Neuronal stem cell (in vitro differentiated cells): Measurements from ENCODE around the gene VCP.

Source experiments
- DNase-seq: peaks from one replicate; pipeline ENCODE4 v3.0.0-alpha.2; 2013; ENCODE audit warnings: low spot score
- H2AFZ ChIP-seq: one replicate; pipeline ENCODE4 v1.6.1; 2013; ENCODE audit warnings: mild to moderate bottlenecking, low read length, inconsistent platforms
- H2AK5ac ChIP-seq: 2 replicates; pipeline ENCODE4 v1.6.1; 2013; ENCODE audit warnings: low read depth, mild to moderate bottlenecking, inconsistent platforms, low read length, moderate library complexity, mixed read lengths
- H2BK120ac ChIP-seq: 2 replicates; pipeline ENCODE4 v1.6.1; 2013; ENCODE audit warnings: low read depth, mild to moderate bottlenecking, inconsistent platforms, low read length, moderate library complexity, mixed read lengths
- H2BK12ac ChIP-seq: one replicate; pipeline ENCODE4 v1.6.1; 2013; ENCODE audit warnings: low read length, inconsistent platforms
- H2BK15ac ChIP-seq: 2 replicates; pipeline ENCODE4 v1.6.1; 2013; ENCODE audit warnings: mild to moderate bottlenecking, low read length, inconsistent platforms, mixed read lengths
- H2BK5ac ChIP-seq: one replicate; pipeline ENCODE4 v1.6.1; 2013; ENCODE audit warnings: inconsistent platforms, mild to moderate bottlenecking, low read length, moderate library complexity
- H3K14ac ChIP-seq: one replicate; pipeline ENCODE4 v1.6.1; 2013; ENCODE audit warnings: low read length, inconsistent platforms
- H3K18ac ChIP-seq: 2 replicates; pipeline ENCODE4 v1.6.1; 2013; ENCODE audit warnings: low read length, inconsistent platforms
- H3K23ac ChIP-seq: 2 replicates; pipeline ENCODE4 v1.6.1; 2013; ENCODE audit warnings: low read depth, mild to moderate bottlenecking, mixed read lengths, low read length, inconsistent platforms; ENCODE audit not compliant: poor library complexity
- H3K27ac ChIP-seq: replicated peaks from 3 replicates; pipeline ENCODE4 v1.5.1; 2013; ENCODE audit warnings: low read length, inconsistent platforms
- H3K27me3 ChIP-seq, 3 experiments: 2 replicates each; pipeline ENCODE4 v1.6.1; 2013; ENCODE audit warnings: low read length in 3 of 3, mild to moderate bottlenecking in 2 of 3, inconsistent platforms in 1 of 3, low read depth in 1 of 3, mixed read lengths in 1 of 3, moderate library complexity in 1 of 3; ENCODE audit not compliant: control insufficient read depth in 3 of 3, insufficient read depth in 3 of 3
- H3K36me3 ChIP-seq, 2 donors: replicated peaks in 1 of 2; 2 replicates each; pipeline ENCODE4 v1.6.1; 2013; ENCODE audit warnings: low read length in 2 of 2; ENCODE audit not compliant: control insufficient read depth in 2 of 2, insufficient read depth in 2 of 2
- H3K4ac ChIP-seq: 2 replicates; pipeline ENCODE4 v1.6.1; 2013; ENCODE audit warnings: inconsistent platforms, mild to moderate bottlenecking, low read length, moderate library complexity
- H3K4me1 ChIP-seq, 2 donors: 1 replicate in 1 of 2; 2 replicates in 1 of 2; pipeline ENCODE4 v1.6.1; 2013; ENCODE audit warnings: low read length in 2 of 2, low read depth in 1 of 2; ENCODE audit not compliant: control insufficient read depth in 2 of 2, insufficient read depth in 1 of 2
- H3K4me2 ChIP-seq: one replicate; pipeline ENCODE4 v1.6.1; 2013; ENCODE audit warnings: mild to moderate bottlenecking, low read length, inconsistent platforms; ENCODE audit not compliant: insufficient read depth, poor library complexity, severe bottlenecking
- H3K4me3 ChIP-seq, 2 donors: 2 replicates each; pipeline ENCODE4 v1.5.1; 2013; ENCODE audit warnings: low read length in 2 of 2, mild to moderate bottlenecking in 2 of 2, inconsistent platforms in 1 of 2, moderate library complexity in 1 of 2
- H3K79me1 ChIP-seq: one replicate; pipeline ENCODE4 v1.6.1; 2013; ENCODE audit warnings: low read depth, mild to moderate bottlenecking, inconsistent platforms, low read length, moderate library complexity
- H3K9ac ChIP-seq: one replicate; pipeline ENCODE4 v1.6.1; 2013; ENCODE audit warnings: mild to moderate bottlenecking, low read depth, low read length, inconsistent platforms; ENCODE audit not compliant: poor library complexity
- H3K9me3 ChIP-seq, 2 donors: replicated peaks in 1 of 2; 2 replicates each; pipeline versions ENCODE3 to v1.6.1; 2013; ENCODE audit warnings: low read length in 2 of 2, mild to moderate bottlenecking in 2 of 2, inconsistent platforms in 1 of 2, low read depth in 1 of 2, mixed read lengths in 1 of 2, moderate library complexity in 1 of 2; ENCODE audit not compliant: control insufficient read depth in 2 of 2, insufficient read depth in 1 of 2
- H4K8ac ChIP-seq: one replicate; pipeline ENCODE4 v1.6.1; 2013; ENCODE audit warnings: low read depth, mild to moderate bottlenecking, inconsistent platforms, low read length, moderate library complexity
- H4K91ac ChIP-seq: one replicate; pipeline ENCODE4 v1.6.1; 2013; ENCODE audit warnings: low read length, low read depth, mild to moderate bottlenecking, inconsistent platforms; ENCODE audit not compliant: poor library complexity
- WGBS, 2 donors: extraction: QIAGEN DNeasy Blood & Tissue Kit; methylation state at CpG; one replicate each; pipeline ENCODE4 v1.1.7; 2013; ENCODE audit warnings: missing lambda C conversion rate in 2 of 2, mixed read lengths in 1 of 2; ENCODE audit not compliant: insufficient read length in 2 of 2, insufficient replicate concordance in 1 of 2; ENCODE audit errors: extremely low coverage in 2 of 2; 5-methylcytosine and 5-hydroxymethylcytosine counted together

Gene VCP

GRCh38 chr9:35102769-35103659 lies 30.6 kb upstream of the VCP start, which contains the start of gene STOML2:
Gene STOML2, minus strand, starts transcription at chr9:35103131. Its CDS starts 37 bp downstream, at chr9:35103094.
- H3K4me2 ChIP-seq: peak within 1 kb of the TSS; percentile 80
- H2AK5ac ChIP-seq: peak within 1 kb of the TSS; percentile 43
- peak within 1 kb of the TSS; percentile 14 for H3K23ac ChIP-seq
- no peak within 1 kb of the TSS for H4K91ac ChIP-seq
- H2BK5ac ChIP-seq: no peak within 1 kb of the TSS
- no peak within 1 kb of the TSS for H2BK15ac ChIP-seq
- peaks cover 14 to 17% of the 10 kb centered on the region in 2 donors for H3K4me1 ChIP-seq
- no peak within 1 kb of the TSS for H3K4ac ChIP-seq
- H3K9me3 ChIP-seq: no peaks in the 10 kb centered on the region
- H2BK120ac ChIP-seq: no peak within 1 kb of the TSS
- peak within 1 kb of the TSS; percentile 75 for H2AFZ ChIP-seq
- H3K27me3 ChIP-seq: no peaks in the 10 kb centered on the region
- H3K18ac ChIP-seq: peak within 1 kb of the TSS; percentile 38
- no peak within 1 kb of the TSS for H2BK12ac ChIP-seq
- peak within 1 kb of the TSS; percentile 86 for H3K9ac ChIP-seq
- H4K8ac ChIP-seq: no peak within 1 kb of the TSS
- DNase-seq: peak; percentile 95
- H3K36me3 ChIP-seq: peaks cover 38 to 67% of the 10 kb centered on the region in 2 donors
- H3K14ac ChIP-seq: no peak within 1 kb of the TSS
- WGBS, 2 donors: no CpG with 5 or more reads among the region's 57 CpGs
- peaks cover 8% of the 10 kb centered on the region for H3K79me1 ChIP-seq
- peak within 1 kb of the TSS; percentile 80 to 84 for H3K4me3 ChIP-seq
- peak within 1 kb of the TSS; percentile 91 for H3K27ac ChIP-seq

DNA sequence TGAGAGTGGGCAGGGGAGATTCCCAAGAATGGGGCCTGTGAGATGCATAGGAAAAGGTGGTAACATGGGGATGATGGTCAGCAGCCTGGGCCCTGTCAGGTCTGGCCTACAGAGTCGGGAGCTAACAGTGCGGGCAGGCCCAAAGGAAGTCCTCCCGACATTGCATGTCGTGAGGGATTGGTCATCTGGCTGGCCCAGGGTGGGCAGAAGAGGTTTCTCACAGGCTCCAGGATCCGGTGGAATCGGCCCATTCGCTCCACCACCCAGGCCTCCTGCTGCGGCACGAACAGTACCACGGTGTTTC lies 30.0 kb upstream of the VCP start:
- Histone ChIP-seq H3K23ac (peak overlapping the region; percentile 14), H4K8ac (no peak overlapping the region), H3K27ac (no peak overlapping the region), H2AK5ac (peak overlapping the region; percentile 43), H4K91ac (no peak overlapping the region), H2AFZ (peak overlapping the region; percentile 75), H3K36me3 (peaks cover 38 to 61% of the 10 kb centered on the region in 2 donors), H3K18ac (peak overlapping the region; percentile 38), H3K79me1 (peaks cover 8% of the 10 kb centered on the region), H3K4me3 (peak overlapping the region; percentile 80 to 84), H2BK120ac (no peak overlapping the region), H3K4me2 (peak overlapping the region; percentile 80), H3K4me1 (peaks cover 14 to 17% of the 10 kb centered on the region in 2 donors), H3K9me3 (no peaks in the 10 kb centered on the region), H2BK5ac (no peak overlapping the region), H2BK15ac (no peak overlapping the region), H3K4ac (no peak overlapping the region), H3K9ac (peak overlapping the region; percentile 86), H3K27me3 (no peaks in the 10 kb centered on the region), H3K14ac (no peak overlapping the region), H2BK12ac (no peak overlapping the region)
- WGBS, 2 donors: no CpG with 5 or more reads among the region's 10 CpGs
- DNase-seq: no peak

DNA sequence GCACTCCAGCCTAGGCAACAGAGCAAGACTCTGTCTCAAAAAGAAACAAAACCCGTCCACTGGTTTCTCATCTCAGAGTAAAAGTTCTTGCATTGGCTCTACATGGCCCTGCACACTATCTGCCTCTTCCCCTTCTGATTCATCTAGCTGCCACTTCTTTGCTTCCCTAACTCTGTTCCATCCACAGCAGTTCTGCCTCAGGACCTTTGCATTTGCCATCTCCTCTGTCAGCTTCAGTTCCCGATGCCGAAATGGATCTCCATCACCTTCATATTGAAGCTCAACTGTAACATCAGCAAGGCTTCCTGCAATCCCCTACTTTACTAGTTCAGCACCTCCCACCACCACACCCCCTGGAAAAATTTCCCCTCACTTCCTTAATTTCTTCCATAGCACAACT lies 25.1 kb upstream of the VCP start:
- no peak overlapping the region for H3K14ac ChIP-seq
- no peak overlapping the region for H4K8ac ChIP-seq
- H3K4me2 ChIP-seq: no peak overlapping the region
- H3K23ac ChIP-seq: no peak overlapping the region
- no peak overlapping the region for H3K4ac ChIP-seq
- H3K27me3 ChIP-seq: no peaks in the 10 kb centered on the region
- H4K91ac ChIP-seq: no peak overlapping the region
- no peak overlapping the region for H2BK15ac ChIP-seq
- H2AFZ ChIP-seq: no peak overlapping the region
- H3K9me3 ChIP-seq: no peaks in the 10 kb centered on the region
- peaks cover 7 to 9% of the 10 kb centered on the region in 2 donors for H3K4me1 ChIP-seq
- peaks cover 24 to 45% of the 10 kb centered on the region in 2 donors for H3K36me3 ChIP-seq
- peaks cover 15% of the 10 kb centered on the region for H3K79me1 ChIP-seq
- no peak overlapping the region for H2BK12ac ChIP-seq
- no peak overlapping the region for H3K9ac ChIP-seq
- no CpG with 5 or more reads among the region's 3 CpGs for WGBS, 2 donors
- H2AK5ac ChIP-seq: no peak overlapping the region
- H2BK120ac ChIP-seq: no peak overlapping the region
- DNase-seq: no peak
- H2BK5ac ChIP-seq: no peak overlapping the region
- no peak overlapping the region for H3K27ac ChIP-seq
- no peak overlapping the region for H3K18ac ChIP-seq
- H3K4me3 ChIP-seq: no peak overlapping the region

DNA sequence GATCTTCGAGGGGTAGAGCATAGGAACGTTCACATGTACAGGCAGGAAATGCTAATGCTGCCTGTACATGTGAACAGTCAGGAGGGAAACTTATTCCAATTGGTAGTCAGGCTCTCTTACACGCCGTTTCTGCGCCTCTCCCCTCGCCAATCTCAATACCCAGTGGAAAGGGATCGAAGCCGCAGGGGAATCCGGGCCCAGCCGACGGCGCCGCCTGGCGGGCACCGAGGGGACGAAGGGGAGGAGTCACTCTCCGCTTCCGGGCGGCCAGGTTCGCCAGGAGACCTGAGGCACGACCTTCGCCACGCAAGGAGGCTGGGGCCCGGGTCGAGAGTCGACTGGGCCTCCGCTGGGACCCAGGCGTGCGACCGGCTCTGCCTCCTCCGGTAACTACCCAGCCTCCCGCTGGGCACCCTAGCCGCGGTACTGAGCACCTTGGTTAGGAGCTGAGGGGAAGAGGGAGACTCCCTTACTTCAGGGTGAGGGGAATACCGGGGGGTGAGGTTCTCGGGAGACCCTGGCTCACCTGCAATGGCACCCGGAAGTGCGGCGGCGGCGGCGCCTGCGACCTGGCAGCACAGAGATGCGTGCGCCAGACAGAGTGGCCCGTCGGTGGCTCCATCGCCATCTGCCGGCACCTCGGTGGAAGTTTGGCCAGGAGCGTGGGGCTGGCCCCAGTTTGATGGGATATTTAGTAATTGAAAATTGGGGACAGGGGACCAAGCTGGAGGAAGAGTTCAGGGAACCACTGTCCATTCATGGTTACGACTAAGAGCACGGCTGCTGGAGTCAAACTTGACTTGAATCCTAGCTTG lies 23.8 kb upstream of the VCP start, which contains the start of gene PIGO:
Gene PIGO (minus strand): TSS at position 557 of the 815 bp plus-strand sequence. CDS start 1,026 bp downstream, outside the sequence.
- Histone ChIP-seq H3K9me3 (no peaks in the 10 kb centered on the region), H3K27me3 (no peaks in the 10 kb centered on the region), H2AK5ac (no peak within 1 kb of the TSS), H3K79me1 (peaks cover 7% of the 10 kb centered on the region), H2BK15ac (no peak within 1 kb of the TSS), H3K14ac (no peak within 1 kb of the TSS), H2BK12ac (no peak within 1 kb of the TSS), H2AFZ (peak within 1 kb of the TSS; percentile 93), H3K4me3 (peak within 1 kb of the TSS; percentile 85 to 93), H4K91ac (no peak within 1 kb of the TSS), H4K8ac (no peak within 1 kb of the TSS), H3K36me3 (peaks cover 28 to 51% of the 10 kb centered on the region in 2 donors), H2BK120ac (no peak within 1 kb of the TSS), H2BK5ac (no peak within 1 kb of the TSS), H3K27ac (peak within 1 kb of the TSS; percentile 89), H3K4me1 (peaks cover 0 to 2% of the 10 kb centered on the region in 2 donors), H3K18ac (peak within 1 kb of the TSS; percentile 99), H3K4me2 (peak within 1 kb of the TSS; percentile 78), H3K9ac (peak within 1 kb of the TSS; percentile 97), H3K23ac (peak within 1 kb of the TSS; percentile 95), H3K4ac (no peak within 1 kb of the TSS)
- DNase-seq: peak; percentile 82
- no CpG with 5 or more reads among the region's 53 CpGs for WGBS, 2 donors
